HFF-Myc (cell line): ENCODE results near the gene CPA4.
"Not testable (repeated sequence)": the region's sequence is repeated elsewhere in the genome, so short reads cannot be mapped to it uniquely, and the experiment has no call there.

Experiments used
- DNase-seq: peaks from one replicate; pipeline ENCODE4 v3.0.0-alpha.2; 2011; ENCODE audit warnings: low read depth; ENCODE audit errors: extremely low read depth
- H3K4me3 ChIP-seq: replicated peaks from 2 replicates; pipeline ENCODE4 v1.5.1; 2011; ENCODE audit warnings: low read depth, mild to moderate bottlenecking, control low read depth, low read length
- CTCF ChIP-seq: IDR thresholded peaks from 2 replicates; pipeline ENCODE4 v1.5.1; 2012; ENCODE audit warnings: mild to moderate bottlenecking, low read depth, low read length, control low read depth; ENCODE audit errors: missing control alignments

Gene CPA4, protein sequence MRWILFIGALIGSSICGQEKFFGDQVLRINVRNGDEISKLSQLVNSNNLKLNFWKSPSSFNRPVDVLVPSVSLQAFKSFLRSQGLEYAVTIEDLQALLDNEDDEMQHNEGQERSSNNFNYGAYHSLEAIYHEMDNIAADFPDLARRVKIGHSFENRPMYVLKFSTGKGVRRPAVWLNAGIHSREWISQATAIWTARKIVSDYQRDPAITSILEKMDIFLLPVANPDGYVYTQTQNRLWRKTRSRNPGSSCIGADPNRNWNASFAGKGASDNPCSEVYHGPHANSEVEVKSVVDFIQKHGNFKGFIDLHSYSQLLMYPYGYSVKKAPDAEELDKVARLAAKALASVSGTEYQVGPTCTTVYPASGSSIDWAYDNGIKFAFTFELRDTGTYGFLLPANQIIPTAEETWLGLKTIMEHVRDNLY

GRCh38 chr7:130292682-130293257, at the start of gene CPA4:
TSS of gene CPA4 (plus strand) at chr7:130293161. CDS start at chr7:130293181, 20 bp downstream.
- DNase-seq, result no peak
- no peak within 1 kb of the TSS for H3K4me3 ChIP-seq
- TF ChIP-seq CTCF, result no peak

GRCh38 chr7:130243486-130243885, 49.5 kb upstream of the CPA4 start:
- not testable (repeated sequence) for H3K4me3 ChIP-seq, DNase-seq

GRCh38 chr7:130246491-130246890, 46.5 kb upstream of the CPA4 start:
- DNase-seq, result not testable (repeated sequence)

DNA sequence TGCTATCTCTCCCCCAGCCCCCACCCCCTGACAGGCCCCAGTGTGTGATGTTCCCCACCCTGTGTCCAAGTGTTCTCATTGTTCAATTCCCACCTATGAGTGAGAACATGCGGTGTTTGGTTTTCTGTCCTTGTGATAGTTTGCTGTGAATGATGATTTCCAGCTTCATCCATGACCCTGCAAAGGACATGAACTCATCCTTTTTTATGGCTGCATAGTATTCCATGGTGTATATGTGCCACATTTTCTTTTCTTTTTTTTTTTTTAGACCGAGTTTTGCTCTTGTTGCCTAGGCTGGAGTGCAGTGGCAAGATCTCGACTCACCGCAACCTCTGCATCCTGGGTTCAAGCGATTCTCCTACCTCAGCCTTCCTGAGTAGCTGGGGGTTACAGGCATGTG, 44.1 kb upstream of the CPA4 start:
- H3K4me3 ChIP-seq, DNase-seq: not testable (repeated sequence)

More at GRCh38 chr7:130246491-130246890, 46.5 kb upstream of the CPA4 start:
- H3K4me3 ChIP-seq, result not testable (repeated sequence)

DNA sequence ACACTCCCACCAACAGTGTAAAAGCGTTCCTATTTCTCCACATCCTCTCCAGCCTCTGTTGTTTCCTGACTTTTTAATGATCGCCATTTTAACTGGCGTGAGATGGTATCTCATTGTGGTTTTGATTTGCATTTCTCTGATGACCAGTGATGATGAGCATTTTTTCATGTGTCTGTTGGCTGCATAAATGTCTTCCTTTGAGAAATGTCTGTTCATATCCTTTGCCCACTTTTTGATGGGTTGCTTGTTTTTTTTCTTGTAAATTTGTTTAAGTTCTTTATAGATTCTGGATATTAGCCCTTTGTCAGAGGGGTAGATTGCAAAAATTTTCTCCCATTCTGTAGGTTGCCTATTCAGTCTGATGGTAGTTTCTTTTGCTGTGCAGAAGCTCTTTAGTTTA, 43.3 kb upstream of the CPA4 start:
- not testable (repeated sequence) for H3K4me3 ChIP-seq, DNase-seq

DNA sequence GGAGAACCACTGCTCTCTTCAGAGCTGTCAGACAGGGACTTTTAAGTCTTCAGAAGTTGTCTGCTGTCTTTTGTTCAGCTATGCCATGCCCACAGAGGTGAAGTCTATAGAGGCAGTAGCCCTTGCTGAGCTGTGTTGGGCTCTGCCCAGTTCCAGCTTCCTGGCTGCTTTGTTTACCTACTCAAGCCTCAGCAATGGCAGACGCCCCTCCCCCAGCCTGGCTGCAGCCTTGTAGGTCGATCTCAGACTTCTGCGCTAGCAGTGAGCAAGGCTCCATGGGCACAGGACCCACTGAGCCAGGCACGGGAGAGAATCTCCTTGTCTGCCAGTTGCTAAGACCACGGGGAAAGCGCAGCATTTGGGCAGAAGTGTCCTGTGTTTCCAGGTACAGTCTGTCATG, 38.4 kb upstream of the CPA4 start:
- no peak for DNase-seq
- no peak for TF ChIP-seq CTCF

GRCh38 chr7:130256704-130257103, 36.3 kb upstream of the CPA4 start:
- no peak overlapping the region for H3K4me3 ChIP-seq
- TF ChIP-seq CTCF, result no peak
- no peak for DNase-seq

More for the DNA sequence above, 38.4 kb upstream of the CPA4 start:
- no peak overlapping the region for H3K4me3 ChIP-seq

DNA sequence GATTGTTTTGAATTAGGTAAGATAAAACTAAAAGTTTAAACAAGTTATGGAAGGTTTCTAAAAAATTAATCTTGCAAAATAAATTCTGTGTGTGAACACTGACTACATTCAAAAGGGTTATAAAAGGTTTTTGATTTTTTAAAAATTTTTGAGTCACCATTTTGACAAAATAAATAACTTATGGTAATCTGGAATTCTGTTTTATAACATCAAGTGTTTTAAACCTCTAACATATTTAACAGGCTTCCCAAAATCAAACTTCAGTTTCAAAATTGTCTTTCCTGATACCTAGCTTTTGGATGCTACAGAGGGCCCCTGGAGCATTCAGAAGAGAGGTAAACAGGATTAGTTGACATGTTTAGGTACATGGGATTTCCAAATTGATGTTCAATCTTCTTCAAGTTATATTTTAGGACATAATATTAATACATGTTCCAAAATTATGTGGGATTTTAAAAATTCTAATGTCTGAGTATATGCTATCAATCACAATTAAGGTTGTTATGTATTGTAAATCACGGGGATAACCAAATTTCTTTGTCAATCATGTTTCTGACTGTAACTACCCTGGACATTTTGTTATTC, 34.4 kb upstream of the CPA4 start:
- no peak overlapping the region for H3K4me3 ChIP-seq
- no peak for TF ChIP-seq CTCF
- no peak for DNase-seq

DNA sequence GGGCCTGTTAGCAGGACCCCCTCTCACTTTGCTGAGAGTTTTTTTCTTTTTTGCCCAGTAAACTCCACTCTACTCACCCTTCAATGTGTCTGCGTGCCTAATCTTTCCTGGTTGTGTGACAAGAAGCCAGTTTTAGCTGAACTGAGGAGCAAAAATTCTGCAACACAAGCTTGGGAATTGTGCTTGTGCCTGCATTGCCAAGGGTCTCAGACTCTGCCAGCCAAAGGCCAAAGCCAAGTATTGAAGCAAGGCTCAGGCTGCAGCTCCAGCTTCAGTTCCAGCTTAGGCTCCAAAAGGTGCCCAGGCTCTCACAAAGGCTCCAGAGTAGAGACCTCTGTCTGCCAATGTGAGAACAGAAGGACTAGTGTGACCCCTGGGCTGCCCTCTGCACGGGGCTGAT, 30.5 kb upstream of the CPA4 start:
- DNase-seq, result no peak
- no peak overlapping the region for H3K4me3 ChIP-seq
- no peak for TF ChIP-seq CTCF
